Osteocyte (in vitro differentiated cells): ENCODE data around the gene GSG1L. TPM values are rescaled to one million over a fixed set of nuclear protein-coding genes. Genes with fewer than 3 reads are reported as not detected.

Source experiments
- DNase-seq: peaks from one replicate; pipeline ENCODE4 v3.0.0; 2021; ENCODE audit warnings: mixed read lengths; ENCODE audit not compliant: unreplicated experiment; ENCODE audit errors: extremely low spot score
- H3K27ac Mint-ChIP-seq: one replicate; pipeline ENCODE4 v1.8.0; 2021; ENCODE audit warnings: mild to moderate bottlenecking, mixed read lengths; ENCODE audit not compliant: unreplicated experiment
- H3K27me3 Mint-ChIP-seq: one replicate; pipeline ENCODE4 v1.8.0; 2021; ENCODE audit warnings: mixed read lengths; ENCODE audit not compliant: unreplicated experiment
- H3K36me3 Mint-ChIP-seq: one replicate; pipeline ENCODE4 v1.8.0; 2021; ENCODE audit warnings: mixed read lengths; ENCODE audit not compliant: unreplicated experiment
- H3K4me1 Mint-ChIP-seq: one replicate; pipeline ENCODE4 v1.8.0; 2021; ENCODE audit warnings: mixed read lengths; ENCODE audit not compliant: unreplicated experiment
- H3K4me3 Mint-ChIP-seq: one replicate; pipeline ENCODE4 v1.8.0; 2021; ENCODE audit warnings: mild to moderate bottlenecking, moderate library complexity, mixed read lengths; ENCODE audit not compliant: unreplicated experiment
- H3K9me3 Mint-ChIP-seq: one replicate; pipeline ENCODE4 v1.8.0; 2021; ENCODE audit warnings: mixed read lengths; ENCODE audit not compliant: unreplicated experiment
- total RNA-seq: library from RNA; stranded (reverse); gene quantifications from 2 replicates; pipeline ENCODE4 v1.2.1, GENCODE V29; 2021
- TF ChIP-seq, protein P1 (sequence below): fragments of 200-600 bp; sonication (generic); IDR thresholded peaks from 2 replicates; pipeline ENCODE4 v1.5.0; 2021; ENCODE audit warnings: antibody characterized with exemption, mild to moderate bottlenecking, moderate library complexity

The GSG1L gene
- total RNA-seq, 1 donor from 2014 or later, result not detected

DNA sequence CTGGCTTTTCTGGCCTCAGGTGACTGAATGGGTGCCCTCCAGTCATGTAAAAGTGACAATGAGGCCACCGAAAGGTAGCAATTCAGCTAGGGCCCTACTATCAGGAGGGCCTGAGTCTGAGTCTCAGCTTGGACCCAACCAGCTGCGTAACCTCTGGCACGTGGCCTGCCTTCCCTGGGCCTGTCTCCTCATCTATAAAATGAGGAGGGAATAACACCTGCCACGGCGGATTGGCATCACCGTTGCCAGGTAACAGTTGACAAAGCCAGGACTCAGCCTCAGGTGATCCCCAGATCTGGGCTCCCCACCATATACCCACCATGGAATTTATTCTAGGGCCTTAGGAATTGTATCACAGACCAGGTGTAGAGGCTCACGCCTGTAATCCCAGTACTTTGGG lies 296.4 kb downstream of the GSG1L start:
- no peaks in the 10 kb centered on the region for H3K27me3 Mint-ChIP-seq
- H3K4me1 Mint-ChIP-seq, result peaks cover 15% of the 10 kb centered on the region
- peaks cover 30% of the 10 kb centered on the region for H3K36me3 Mint-ChIP-seq
- no peaks in the 10 kb centered on the region for H3K9me3 Mint-ChIP-seq
- H3K4me3 Mint-ChIP-seq, result no peak overlapping the region
- no peak overlapping the region for H3K27ac Mint-ChIP-seq
- TF ChIP-seq, protein P1, sequence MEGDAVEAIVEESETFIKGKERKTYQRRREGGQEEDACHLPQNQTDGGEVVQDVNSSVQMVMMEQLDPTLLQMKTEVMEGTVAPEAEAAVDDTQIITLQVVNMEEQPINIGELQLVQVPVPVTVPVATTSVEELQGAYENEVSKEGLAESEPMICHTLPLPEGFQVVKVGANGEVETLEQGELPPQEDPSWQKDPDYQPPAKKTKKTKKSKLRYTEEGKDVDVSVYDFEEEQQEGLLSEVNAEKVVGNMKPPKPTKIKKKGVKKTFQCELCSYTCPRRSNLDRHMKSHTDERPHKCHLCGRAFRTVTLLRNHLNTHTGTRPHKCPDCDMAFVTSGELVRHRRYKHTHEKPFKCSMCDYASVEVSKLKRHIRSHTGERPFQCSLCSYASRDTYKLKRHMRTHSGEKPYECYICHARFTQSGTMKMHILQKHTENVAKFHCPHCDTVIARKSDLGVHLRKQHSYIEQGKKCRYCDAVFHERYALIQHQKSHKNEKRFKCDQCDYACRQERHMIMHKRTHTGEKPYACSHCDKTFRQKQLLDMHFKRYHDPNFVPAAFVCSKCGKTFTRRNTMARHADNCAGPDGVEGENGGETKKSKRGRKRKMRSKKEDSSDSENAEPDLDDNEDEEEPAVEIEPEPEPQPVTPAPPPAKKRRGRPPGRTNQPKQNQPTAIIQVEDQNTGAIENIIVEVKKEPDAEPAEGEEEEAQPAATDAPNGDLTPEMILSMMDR, result no peak
- no peak for DNase-seq

DNA sequence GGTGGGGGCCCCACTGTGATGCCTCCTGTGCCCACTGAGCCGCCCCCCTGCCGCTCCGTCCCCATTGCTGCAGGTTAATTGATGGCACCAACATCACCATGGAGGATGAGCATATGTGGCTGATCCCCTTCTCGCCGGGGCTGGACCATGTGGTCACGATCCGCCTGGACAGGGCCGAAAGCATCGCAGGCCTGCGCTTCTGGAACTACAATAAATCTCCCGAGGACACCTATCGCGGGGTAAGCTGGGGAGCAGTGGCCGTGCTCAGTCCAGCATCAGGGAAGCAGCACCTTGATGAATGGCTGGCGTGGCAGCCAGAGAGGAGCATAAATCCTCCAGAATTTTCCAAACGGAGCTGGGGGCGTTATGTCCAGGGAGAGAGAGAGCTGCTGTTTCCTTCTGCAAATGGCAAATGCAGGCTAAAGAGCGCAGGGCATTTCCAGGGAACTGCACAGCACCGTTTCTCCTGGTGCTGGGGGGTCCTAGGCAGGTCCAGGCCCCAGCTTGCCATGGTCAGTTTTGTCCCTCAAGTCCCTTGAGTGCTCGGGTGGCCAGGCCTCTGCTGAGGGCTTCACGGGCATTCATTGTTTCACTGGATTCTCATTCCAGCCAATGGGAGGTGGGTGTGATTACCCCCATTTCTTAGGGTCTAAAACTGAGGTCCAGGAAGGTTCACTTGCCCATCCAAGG lies 297.1 kb downstream of the GSG1L start:
- H3K4me1 Mint-ChIP-seq, result peaks cover 15% of the 10 kb centered on the region
- H3K9me3 Mint-ChIP-seq, result no peaks in the 10 kb centered on the region
- TF ChIP-seq, protein P1, result no peak

DNA sequence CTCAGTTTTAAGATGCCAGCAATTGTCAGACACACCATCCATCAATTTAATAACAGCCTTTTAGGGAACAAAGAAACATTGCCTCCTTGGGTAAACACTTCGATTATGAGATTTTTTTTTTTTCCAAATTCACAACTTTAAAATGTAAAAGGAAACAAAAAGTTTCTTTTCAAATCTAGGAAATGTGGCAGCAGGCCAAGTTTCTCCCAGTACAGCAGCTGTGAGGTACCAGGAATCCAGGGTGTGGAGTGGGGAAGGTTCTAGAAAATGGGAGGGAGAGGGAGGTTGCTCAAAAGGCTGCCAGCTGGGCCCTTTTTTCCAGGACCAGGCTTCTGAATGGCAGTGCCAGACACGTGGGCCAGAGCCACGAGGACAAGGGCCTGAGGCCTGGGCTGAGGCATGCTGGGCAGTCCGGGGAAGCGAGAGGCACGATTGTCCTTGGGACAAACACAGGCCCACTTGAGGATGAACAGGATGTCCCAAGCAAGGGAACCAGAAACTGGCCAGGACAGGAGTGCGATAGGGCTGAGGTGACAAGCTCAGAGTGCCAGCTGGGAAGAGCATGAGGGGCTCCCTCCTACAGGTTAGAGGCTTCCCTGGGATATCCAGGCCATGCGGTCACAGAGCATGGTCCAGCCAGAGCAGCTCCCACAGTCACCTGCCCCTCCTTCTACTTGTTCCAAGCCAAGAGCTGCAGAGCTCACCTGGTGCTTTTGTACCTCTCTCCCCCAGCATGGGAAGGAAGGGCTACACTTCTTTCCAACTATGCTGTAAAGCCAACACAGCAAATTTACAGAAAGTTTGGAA lies 298.4 kb downstream of the GSG1L start:
- H3K4me1 Mint-ChIP-seq, result peaks cover 9% of the 10 kb centered on the region
- TF ChIP-seq, protein P1, result no peak
- H3K27ac Mint-ChIP-seq, result no peak overlapping the region
- peaks cover 29% of the 10 kb centered on the region for H3K36me3 Mint-ChIP-seq
- no peak overlapping the region for H3K4me3 Mint-ChIP-seq
- no peaks in the 10 kb centered on the region for H3K27me3 Mint-ChIP-seq
- H3K9me3 Mint-ChIP-seq, result no peaks in the 10 kb centered on the region
- DNase-seq, result no peak

More for the DNA sequence above, 297.1 kb downstream of the GSG1L start:
- H3K27ac Mint-ChIP-seq, result no peak overlapping the region
- H3K27me3 Mint-ChIP-seq, result no peaks in the 10 kb centered on the region
- no peak overlapping the region for H3K4me3 Mint-ChIP-seq
- H3K36me3 Mint-ChIP-seq, result peaks cover 32% of the 10 kb centered on the region
- DNase-seq, result no peak

DNA sequence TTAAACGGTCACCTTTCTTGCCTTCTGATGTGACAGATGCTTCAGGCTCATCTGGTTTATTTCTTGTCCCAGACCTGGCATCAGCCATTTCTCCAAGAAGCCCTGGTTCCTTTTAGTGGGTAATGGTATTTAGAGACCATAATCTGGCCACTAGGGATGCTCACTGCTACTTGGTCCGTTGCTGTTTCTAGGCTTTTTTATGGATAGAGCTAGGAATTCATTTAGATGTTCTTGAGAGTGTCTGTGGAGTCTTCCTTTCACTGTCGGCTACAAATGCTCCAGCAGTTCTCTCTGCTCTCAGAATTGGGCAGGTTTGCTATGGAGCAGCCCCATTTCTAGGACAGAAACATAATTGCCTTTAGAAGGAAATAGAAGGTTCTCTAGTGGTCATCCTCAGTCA lies 299.1 kb downstream of the GSG1L start:
- Mint-ChIP-seq H3K27ac (no peak overlapping the region), H3K36me3 (peaks cover 29% of the 10 kb centered on the region), H3K9me3 (no peaks in the 10 kb centered on the region), H3K4me3 (no peak overlapping the region), H3K4me1 (peaks cover 3% of the 10 kb centered on the region), H3K27me3 (no peaks in the 10 kb centered on the region)
- TF ChIP-seq, protein P1, result no peak
- DNase-seq, result no peak

DNA sequence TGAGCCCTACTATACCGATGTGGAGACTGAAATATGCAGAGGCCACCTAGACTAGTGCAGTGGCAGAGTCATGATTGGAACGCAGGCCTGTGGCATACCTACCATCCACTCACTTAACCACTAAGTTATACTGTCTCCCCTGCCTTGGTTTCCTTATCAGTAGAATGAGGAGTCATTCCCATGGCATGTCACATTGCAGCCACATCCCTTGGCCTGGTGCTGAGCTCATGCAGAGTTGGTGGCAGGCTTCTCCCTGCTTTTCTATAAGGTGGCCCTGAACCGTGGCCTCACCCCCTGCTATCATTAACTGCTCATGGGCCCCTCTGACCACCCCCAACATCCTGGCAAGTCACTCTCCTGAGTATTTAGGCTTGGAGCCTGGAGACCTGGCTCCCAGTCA lies 301.1 kb downstream of the GSG1L start:
- Mint-ChIP-seq H3K4me1 (peaks cover 3% of the 10 kb centered on the region), H3K27me3 (no peaks in the 10 kb centered on the region), H3K36me3 (peaks cover 28% of the 10 kb centered on the region), H3K4me3 (no peak overlapping the region), H3K27ac (no peak overlapping the region), H3K9me3 (no peaks in the 10 kb centered on the region)
- TF ChIP-seq, protein P1, result no peak
- no peak for DNase-seq
